Cardiac fibroblast (primary cell): ENCODE data around the gene OSBPL1A.
A peak's percentile ranks its signal among the peaks of the same experiment; 100 is the strongest.

ENCODE experiments used
- DNase-seq, 2 donors: peaks; one replicate each; pipeline versions ENCODE4 v3.0.0 to v3.0.0-alpha.2; 2010; ENCODE audit warnings: low read depth in 2 of 2
- H3K4me3 ChIP-seq, 2 donors: replicated peaks in 1 of 2; 1 replicate in 1 of 2; 2 replicates in 1 of 2; pipeline ENCODE4 v1.5.1; 2011; ENCODE audit warnings: low read depth in 2 of 2, low read length in 2 of 2, mild to moderate bottlenecking in 2 of 2, moderate library complexity in 1 of 2
- TF ChIP-seq, protein P1 (sequence below): IDR thresholded peaks from one replicate; pipeline ENCODE4 v1.5.1; 2011; ENCODE audit warnings: low read depth, mild to moderate bottlenecking, low read length, inconsistent platforms

The OSBPL1A gene

DNA sequence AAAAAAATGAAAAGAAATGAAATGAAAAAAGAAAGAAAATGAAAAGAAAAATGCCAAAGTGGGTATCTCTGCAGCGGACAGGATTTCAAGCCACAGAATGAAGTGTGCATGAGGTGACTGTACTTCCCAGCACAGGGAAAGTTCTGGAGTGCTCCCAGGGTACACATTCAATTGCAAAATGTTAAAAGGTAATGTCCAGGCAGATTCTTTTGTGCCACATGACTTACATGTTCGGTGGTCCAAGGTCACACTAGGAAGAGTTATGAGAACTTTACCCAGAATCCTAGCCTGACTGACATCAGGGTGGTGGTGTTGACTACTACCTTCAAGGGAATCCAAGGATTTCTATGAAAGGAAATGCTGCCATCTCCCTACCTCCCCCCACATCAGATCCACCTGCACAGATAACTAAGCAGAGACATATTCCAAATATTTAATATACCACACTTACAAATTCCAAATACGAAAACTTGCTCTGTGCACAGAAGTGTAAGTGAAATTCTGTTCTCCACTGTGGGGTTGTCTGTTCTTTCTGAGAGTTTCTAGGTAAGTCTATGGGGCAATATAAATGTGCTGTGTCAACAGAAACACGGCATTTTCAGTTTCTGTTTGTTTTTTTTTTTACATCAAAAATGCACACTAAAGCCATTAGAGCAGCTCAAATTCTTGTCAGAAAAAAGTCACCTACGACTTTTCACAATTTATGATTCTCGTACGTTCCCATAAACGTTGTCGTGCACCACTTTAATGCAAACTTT lies 202.1 kb downstream of the OSBPL1A start:
- no peak overlapping the region for H3K4me3 ChIP-seq
- DNase-seq, result no peak
- TF ChIP-seq, protein P1, sequence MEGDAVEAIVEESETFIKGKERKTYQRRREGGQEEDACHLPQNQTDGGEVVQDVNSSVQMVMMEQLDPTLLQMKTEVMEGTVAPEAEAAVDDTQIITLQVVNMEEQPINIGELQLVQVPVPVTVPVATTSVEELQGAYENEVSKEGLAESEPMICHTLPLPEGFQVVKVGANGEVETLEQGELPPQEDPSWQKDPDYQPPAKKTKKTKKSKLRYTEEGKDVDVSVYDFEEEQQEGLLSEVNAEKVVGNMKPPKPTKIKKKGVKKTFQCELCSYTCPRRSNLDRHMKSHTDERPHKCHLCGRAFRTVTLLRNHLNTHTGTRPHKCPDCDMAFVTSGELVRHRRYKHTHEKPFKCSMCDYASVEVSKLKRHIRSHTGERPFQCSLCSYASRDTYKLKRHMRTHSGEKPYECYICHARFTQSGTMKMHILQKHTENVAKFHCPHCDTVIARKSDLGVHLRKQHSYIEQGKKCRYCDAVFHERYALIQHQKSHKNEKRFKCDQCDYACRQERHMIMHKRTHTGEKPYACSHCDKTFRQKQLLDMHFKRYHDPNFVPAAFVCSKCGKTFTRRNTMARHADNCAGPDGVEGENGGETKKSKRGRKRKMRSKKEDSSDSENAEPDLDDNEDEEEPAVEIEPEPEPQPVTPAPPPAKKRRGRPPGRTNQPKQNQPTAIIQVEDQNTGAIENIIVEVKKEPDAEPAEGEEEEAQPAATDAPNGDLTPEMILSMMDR, result no peak

DNA sequence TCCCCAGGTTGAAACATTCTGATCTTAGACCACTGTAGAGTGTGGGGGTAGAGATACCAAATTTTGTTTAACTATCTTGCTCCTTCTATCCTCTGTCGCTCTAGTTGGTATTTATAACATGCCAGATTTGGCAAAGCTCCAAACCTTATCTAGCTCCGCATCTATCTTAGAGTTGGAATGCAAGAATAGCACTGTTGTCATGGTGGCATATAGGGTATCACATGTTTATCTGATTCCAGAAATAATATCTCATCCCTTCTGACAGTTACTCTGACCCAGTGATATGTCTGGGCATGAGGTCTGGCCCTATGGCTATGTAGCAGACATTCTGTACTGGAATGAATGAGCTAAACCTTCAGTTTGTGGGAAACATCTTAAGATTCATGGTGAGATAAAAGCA lies 207.0 kb downstream of the OSBPL1A start:
- TF ChIP-seq, protein P1, result no peak
- no peak for DNase-seq

DNA sequence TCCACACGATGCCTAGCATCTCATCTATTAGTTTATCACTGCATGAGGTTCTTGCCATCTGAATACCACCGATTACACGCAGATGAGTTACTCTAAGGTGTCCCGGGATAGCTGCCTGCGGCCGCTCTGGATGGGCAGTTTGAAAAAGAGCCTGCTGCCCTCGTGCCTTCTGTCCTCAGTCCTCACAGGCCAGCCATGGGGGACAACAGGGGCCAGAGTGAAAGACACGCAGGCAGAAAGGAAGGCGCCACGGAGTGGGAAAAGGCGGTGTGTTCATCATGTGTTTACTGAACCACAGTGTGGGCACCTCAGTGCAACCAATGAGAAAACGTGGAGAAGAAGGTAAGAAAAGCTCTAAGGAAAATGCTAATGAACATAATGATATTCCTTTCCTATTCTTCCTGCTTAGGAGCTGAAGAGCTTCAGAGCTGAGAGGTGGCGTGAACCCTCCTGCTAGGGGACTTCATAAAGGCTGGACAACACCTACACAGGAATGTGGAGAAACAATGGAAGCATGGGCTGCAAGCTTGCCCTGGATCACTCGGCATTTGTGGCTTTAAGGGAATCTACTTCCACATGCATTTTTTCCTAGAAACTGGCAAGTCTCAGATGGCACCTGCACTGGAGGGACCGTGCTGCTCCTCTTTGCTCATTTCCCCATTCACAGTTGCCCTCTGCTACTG lies 207.8 kb downstream of the OSBPL1A start:
- TF ChIP-seq, protein P1, result no peak

More for the DNA sequence above, 207.0 kb downstream of the OSBPL1A start:
- no peak overlapping the region for H3K4me3 ChIP-seq

DNA sequence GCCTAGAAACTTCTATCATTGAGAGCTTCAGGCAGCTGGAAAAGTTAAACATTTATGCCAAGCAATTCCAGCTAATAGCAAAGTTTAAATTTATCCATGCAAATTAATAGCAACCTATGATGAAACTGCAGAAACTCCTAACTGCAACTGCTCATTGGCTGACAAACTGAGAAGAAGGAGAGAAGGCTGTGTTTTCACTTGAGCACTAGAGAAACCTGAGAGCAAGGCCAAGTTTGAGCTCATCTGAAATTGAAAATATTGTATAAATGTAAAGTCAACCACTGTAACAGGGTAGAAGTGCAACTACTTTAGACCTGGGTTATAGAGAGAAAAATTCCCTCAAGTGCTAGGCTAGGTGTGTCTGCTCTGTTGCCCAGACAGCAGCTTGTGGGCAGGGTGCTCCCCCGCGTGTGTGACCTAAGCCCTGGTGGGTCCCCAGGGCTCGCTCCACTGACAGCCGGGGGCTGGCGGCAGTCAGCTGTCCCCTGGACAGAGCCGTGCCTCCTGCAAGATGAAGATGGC lies 208.6 kb downstream of the OSBPL1A start:
- TF ChIP-seq, protein P1, result no peak
- no peak overlapping the region for H3K4me3 ChIP-seq
- DNase-seq, result peak; percentile 34 to 42

More for the DNA sequence above, 207.8 kb downstream of the OSBPL1A start:
- DNase-seq, result no peak
- no peak overlapping the region for H3K4me3 ChIP-seq

DNA sequence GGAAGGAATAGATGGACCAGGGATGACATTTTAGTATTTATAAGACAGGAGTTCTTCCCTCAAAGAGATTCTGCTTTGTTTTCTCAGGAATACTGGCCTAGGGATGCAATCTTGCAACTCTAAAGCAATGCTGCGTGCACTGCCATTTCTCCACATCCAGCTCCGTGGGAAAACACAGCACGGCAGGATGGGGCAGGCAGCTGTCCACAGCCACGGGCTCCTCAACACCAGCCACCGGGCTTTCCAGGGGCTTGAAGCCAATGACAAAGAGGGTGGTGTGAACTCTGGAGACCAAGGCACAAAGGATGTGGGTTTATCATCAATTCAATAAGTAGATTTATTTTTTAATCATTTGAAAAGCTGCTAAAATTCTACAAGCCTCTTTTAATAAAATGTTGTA lies 209.5 kb downstream of the OSBPL1A start:
- TF ChIP-seq, protein P1, result no peak
- no peak overlapping the region for H3K4me3 ChIP-seq
- no peak for DNase-seq

DNA sequence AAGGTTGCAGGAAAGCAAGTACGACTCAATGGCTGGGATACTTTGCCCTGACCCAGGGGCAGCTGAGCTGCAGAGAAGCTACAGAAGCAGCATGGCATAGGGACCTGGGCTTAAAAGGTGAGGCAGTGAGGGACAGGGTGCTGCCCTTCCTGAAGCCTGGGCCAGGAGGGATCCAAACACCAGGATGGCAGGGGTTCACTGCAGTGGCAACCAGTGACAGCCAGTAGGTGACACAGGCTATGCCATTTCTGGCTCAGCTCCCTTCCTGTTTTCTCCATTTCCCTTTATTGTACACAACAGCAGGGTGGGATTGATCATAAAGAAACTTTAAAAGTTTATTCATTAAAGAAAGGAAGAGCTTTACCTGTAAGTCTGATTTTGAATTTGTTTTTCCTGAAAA lies 209.9 kb downstream of the OSBPL1A start:
- no peak for DNase-seq
- TF ChIP-seq, protein P1, result no peak
- no peak overlapping the region for H3K4me3 ChIP-seq
